T-helper 2 cell treated with Interferon-gamma antibody and Interleukin-4, amounts not matched to agents 100 ng/mL and 5 ng/mL, for 36 hours (primary cell): ENCODE results near the gene TSHZ2. TPM values are rescaled to one million over a fixed set of nuclear protein-coding genes. Genes with fewer than 3 reads are reported as not detected.

ENCODE experiments used
- intact Hi-C: fragments of 100-400 bp; cut with micrococcal nuclease; formaldehyde crosslinking; loops from one replicate; pipeline ENCODE4 v1.15.1; 2023
- total RNA-seq: library from RNA; stranded (reverse); gene quantifications from 2 replicates; pipeline ENCODE4 v1.2.3, GENCODE V29; 2022

TSHZ2 gene
- total RNA-seq, 1 donor from 2014 or later, result 2.5 TPM

DNA sequence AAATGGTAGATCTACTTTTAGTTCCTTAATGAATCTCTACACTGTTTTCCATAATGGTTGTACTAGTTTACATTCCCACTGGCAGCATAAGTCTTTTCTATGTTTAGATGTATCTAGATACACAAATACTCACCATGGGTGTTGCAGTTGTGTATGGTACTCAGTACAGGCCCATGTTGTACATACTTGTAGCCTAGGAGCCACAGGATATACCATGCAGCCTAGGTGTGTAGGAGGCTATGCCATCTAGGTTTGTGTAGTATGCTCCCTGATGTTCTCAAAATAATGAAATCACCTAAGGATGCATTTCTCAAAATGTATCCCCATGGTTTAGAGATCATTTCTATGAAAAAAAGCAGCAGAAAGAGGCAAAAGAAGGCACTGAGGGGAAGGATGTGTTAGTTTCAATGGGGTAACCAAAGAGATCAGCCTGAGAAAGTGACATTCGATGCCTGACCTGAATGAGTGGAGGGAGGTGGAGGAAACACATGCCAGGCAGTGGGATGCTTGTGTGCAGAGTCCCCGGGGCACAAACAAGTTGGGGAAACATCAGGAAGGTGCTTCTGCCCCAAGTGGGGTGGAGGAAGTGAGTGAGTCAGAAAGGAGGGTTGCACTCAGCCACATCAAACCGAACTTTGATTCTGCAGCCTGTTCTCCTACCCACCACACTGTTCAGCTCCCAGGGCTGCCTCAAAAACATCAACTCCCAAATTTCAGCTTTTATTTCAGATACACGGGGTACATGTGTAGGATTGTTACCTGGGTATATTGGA is 430.3 kb downstream of the TSHZ2 start:
- intact Hi-C loops, result no loop called here

DNA sequence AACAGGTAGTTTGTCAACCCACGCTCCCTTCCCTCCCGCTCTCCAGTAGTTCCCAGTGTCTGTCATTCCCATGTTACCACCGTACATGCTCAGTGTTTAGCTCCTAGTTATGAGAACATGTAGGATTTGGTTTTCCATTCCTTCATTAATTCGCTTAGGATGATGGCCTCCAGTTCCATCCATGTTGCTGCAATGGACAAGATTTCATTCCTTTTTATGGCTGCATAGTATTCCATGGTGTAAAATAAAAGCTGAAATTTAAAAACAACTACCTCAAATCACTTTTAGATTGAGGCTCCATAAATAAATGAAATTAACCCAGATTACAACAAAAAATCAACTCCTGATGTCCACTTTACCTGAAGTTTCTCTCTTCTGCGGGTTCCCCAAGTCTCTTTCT is 430.9 kb downstream of the TSHZ2 start:
- intact Hi-C loops, result no loop called here

DNA sequence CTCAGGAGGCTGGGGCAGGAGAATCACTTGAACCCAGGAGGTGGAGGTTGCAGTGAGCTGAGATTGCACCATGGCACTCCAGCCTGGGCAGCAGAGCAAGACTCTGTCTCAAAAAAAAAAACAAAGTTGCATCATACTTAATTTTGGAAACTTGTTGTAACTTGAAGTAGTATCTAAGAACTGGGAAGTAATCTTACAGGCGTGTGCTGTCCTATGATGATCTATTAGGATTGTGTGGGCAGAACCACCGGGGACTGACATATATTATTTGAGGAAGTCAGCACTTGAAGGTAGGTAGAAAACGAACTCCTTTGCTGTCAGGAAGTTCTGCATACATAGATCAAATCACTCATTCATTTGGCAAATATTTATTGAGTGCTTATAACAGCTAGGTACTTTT is 433.0 kb downstream of the TSHZ2 start:
- intact Hi-C loops, result no loop called here

DNA sequence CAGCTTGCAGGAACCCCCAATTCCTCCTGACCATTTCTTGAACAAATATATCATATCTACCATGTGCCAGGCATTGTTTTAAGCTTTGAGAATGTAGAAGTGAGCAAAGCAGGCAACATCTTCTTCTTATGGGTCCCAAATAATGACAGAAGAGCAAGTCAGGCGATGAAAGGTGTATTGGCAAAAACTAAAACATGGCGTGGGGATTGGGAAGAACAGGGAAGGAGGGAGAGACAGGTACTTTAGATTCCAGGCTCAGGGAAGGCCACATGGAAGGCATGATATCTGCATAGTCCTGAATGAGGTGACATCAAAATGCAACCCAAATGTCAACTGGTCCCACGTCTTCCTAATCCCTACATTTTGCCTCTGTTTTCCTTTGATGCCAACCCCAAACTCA is 434.4 kb downstream of the TSHZ2 start:
- intact Hi-C loops, result no loop called here

DNA sequence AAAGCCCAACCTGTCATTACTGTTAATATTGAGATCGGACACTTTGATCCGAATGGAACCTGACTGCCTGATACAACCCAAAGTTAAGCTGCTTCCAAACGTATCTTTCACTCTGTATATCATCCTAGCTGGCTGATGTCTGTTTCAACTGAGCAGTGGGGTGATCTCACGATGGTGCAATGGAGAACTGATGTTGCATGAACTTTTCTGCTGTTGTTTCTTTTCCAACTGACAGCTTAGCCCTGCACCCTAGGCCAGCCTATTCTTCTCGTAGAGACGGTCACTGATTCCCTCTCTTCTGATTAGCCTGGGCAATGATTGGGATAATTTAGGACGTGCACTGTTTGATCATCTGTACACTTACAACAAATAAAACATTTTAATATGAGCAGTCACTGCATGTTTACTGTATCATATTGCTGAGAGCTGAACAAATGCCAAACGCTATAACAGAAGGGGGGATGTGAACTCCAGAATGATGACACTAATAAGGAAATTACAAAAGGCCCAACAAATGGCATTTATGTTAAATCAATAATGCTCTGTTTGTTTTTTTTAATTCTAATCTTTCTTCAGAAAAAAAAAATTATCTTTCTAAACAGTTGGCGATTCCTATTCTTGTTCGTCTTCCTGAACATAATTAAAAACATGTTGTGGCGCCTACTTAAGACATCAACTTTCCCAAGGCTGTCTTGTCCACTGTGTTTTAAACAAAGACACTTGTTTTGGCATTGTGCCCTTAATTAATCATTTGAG is 436.7 kb downstream of the TSHZ2 start:
- intact Hi-C loops, result no loop called here

DNA sequence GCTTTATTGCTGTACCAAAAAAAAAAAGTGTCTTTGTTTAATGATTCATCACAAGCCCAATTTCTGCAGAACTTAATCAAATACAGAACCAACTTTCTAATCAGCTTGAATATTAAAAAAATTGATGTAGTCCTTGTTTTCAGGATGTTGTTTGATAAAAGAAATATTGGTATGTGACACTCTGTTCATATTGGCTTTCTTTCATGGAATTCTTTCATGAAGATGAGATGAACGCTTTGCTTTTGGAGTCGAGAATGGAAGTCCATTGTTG is 437.2 kb downstream of the TSHZ2 start:
- intact Hi-C loops, result no loop called here

DNA sequence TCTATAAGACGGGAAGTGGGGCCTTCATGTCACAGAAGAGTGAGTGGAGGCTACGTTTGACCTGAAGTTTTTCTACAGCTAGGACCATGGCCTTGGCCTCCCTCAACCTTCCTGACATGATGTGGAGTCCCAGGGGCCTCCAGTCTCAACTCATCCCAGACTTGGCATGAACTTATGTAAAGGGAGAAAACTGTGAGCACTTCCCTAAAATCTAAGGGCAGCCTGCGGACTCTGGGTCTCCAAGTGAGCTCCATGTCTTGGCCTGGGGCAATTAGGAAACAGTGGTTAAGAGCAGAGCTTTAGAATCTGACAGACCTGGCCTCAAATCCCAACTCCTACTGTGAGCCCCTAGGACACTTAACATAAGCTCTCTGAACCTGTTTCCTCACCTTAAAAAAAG is 439.0 kb downstream of the TSHZ2 start:
- intact Hi-C loops, result loop anchor here (5.0 kb wide), 1 partner anchor 136 kb away; no protein-coding TSS in a partner anchor

DNA sequence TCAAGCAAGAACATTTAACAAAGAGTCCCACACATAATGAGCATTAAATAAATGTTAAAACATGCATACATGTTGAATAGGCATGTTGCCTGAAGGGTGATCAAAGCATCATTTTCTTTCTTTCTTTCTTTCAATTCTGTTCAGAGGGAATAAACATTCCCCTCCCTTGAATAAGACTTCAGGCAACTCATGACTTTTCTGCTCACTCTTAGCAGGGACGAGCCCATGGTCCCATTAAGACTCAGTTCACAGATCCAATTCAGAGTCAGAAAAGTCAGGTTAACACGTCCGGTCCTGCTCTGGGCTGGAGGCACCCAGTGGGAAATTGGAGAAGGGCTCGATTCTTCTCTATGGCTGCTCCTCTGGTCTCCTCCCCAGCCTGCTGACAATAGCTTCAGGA is 439.7 kb downstream of the TSHZ2 start:
- intact Hi-C loops, result loop anchor here (2.0 to 5.0 kb wide), 2 partner anchors 135 to 531 kb away; no protein-coding TSS in a partner anchor

DNA sequence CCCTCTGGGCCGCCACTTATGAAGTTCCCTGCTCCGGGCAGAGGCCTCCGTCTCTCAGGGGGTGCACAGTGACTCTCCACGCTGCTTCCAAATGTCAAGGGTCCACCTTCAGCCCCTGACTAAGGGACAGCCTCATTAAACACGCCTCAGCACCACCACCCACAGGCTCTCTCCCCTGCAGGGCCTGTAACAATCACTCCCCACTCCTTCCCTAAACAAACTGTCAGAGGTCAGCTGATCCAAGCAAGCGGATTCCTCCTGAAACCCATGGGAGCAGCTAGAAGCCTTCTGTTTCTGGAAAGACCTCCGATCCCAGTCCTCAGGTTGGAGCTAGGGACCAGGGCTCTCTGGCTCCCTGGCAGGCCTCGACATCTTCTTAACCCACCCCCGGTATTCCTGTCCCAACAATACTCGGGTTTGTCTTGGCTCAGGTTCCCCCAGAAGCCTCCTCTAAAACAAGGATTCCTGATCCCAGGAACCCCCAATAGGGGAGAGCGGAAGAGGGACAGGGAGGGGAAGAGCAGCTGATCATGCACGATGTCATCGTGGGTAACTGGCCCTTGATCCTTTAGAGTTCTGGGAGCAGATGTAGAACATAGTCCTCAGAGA is 440.5 kb downstream of the TSHZ2 start:
- intact Hi-C loops, result loop anchor here (2.0 to 5.0 kb wide), 2 partner anchors 135 to 530 kb away; no protein-coding TSS in a partner anchor

DNA sequence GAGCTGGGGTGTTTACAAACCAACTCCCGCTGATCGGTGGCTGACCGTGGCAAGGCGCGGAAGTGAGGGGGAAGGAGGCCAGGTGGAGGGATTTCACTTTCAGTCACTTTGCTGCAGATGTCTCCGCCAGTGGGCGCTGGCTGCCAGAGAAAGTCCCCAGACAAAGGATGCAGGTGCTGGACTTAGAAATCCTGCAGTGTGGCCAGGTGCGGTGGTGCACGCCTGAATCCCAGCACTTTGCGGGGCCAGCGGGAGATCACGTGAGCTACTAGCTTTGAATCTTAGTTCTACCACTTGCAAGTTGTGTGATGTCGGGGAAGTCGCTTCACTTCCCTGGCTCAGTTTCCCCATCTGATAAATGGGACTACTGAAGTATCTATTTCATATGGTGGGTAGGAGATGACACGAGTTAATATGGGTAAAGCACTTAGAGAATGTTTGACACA is 441.1 kb downstream of the TSHZ2 start:
- intact Hi-C loops, result loop anchor here (2.0 to 5.0 kb wide), 2 partner anchors 134 to 530 kb away; no protein-coding TSS in a partner anchor

DNA sequence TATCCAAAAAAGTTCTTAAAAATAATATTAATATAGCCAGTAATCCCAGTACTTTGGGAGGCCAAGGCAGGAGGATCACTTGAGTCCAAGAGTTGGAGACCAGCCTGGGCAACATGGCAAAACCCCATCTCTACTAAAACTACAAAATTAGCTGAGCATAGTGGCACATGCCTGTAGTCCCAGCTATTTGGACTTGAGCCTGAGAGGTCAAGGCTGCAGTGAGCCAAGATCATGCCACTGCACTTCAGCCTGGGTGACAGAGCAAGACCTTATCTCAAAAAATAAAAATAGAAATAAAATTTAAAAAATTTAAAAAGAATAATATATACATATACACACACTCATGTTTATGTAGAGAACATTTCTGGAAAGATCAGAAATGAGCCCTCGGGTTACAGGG is 441.7 kb downstream of the TSHZ2 start:
- intact Hi-C loops, result loop anchor here (2.0 to 5.0 kb wide), 2 partner anchors 133 to 529 kb away; no protein-coding TSS in a partner anchor

DNA sequence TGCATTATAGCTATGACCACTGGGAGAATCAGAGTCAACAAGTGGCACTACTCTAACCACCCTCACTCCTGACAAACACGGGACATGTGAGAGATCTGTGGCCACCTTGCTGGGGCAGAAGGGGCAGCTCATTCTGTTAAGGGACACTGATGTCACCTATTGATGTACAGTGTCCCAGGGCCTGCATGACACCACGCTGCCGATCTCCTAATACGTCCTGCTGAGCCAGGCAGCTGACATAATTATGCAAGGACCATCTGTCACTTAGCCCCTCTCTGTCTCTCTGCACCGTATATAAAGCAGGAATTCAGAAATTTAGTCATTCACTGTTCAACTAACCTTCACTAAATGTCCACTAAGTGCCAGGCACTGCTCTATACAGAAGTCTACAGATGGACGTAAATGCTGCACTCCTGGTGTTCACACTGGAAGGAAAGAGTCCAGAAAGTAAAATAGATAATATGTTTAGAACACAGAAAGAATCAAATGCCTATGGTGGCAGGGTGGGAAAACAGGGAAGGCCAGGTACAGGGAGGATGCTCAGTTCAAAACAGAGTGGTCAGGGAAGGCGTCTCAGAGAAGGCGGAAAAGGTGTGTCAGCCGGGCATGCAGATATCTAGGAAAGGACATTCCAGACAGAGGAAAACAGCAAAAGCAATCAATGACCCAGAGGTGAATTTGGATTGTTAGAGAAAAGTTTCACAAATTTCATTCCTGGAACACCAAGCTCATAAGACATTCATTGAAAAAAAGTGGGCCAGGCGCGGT is 447.7 kb downstream of the TSHZ2 start:
- intact Hi-C loops, result no loop called here

DNA sequence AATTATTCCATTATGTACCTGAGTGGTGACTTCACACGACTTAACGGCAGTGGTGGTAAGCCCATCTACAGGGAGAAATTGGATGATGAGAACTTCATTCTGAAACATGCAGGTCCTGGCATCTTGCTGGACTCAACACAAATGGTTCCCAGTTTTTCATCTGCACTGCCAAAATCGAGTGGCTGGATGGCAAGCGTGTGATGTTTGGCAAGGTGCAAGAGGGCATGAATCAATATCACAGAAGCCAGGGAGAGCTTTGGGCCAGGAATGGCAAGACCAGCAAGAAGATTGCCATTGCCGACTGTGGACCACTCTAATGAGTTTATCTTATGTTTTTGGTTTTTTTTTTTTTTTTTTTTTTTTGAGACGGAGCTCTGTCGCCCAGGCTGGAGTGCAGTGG is 449.2 kb downstream of the TSHZ2 start:
- intact Hi-C loops, result no loop called here

DNA sequence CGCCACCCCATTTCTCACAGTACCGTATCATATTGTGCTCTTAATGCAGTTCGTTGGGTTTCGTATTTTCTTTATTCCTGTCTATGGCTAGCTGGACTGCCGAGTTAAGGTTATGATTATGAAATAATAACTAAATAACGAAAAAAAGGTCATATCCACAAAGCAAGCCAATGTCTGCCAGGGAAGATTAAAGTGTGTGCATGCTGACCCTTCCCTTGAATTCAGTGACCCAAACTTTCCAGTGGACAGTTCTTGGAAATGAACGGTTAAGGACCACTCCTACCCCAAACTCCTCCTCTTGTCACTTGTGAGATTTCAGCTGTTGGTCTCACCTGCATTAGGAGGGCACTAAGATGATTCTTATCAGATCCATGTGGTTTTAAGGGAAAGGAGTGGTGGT is 449.9 kb downstream of the TSHZ2 start:
- intact Hi-C loops, result no loop called here

DNA sequence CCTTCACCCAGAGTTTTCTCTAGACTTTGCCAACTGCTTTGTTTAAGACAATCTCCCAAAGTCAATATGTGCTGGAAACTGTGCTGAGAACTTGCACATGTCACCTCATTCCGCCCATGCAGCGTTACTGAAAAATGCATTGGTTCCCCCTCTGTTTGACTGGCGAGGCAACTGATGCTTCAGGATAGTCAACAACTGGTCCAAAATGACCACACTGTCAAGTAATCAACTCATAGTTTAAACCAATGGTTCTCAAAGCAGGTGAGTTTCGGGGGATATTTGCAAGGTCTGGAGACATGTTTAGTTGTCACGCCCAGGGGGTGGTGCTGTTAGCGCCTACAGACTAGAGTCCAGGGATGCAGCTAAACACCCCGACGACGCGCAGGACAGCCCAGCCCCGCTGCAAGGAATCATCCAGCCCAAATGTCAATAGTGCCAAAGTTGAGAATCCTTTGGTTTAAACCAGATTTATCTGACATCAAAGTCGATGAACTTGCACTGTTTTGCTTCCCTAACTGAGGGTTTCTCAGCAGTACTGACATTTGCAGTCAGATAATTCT is 451.5 kb downstream of the TSHZ2 start:
- intact Hi-C loops, result no loop called here

DNA sequence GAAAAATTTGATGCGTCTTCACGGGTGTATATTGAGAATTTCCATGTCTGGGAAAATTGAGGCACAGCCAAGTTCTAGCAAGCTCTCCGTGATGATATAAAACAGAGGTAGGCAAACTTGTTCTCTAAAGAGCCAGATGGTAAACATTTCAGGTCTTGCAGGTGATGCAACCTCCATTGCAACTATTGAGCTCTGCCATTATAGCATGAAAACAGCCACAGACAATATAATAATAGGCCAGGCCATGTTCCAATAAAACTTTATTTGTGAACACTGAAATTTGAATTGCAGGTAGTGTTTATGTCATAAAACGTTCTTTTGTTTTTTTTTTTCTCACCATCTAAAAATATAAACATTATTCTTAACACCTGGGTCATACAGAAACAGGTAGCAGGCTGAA is 453.3 kb downstream of the TSHZ2 start:
- intact Hi-C loops, result no loop called here

DNA sequence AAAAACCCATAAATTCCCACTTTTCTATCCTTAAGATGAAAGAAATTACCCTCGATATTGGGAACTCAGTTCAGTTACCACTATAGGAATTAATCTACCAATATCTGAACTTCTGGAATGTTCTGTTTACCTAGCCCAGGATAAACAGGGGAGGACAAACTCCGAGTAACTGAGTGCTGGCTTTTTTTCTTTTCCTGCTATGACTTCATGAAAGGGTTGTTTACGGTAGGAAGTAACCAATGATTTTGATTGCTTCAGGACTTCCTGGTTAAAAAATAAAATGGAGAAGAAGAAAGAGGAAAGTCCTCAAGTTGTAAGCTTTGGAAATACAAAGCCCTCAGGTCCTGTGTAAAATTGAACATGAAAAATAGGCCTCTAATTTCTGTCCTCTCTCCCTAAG is 453.8 kb downstream of the TSHZ2 start:
- intact Hi-C loops, result no loop called here

DNA sequence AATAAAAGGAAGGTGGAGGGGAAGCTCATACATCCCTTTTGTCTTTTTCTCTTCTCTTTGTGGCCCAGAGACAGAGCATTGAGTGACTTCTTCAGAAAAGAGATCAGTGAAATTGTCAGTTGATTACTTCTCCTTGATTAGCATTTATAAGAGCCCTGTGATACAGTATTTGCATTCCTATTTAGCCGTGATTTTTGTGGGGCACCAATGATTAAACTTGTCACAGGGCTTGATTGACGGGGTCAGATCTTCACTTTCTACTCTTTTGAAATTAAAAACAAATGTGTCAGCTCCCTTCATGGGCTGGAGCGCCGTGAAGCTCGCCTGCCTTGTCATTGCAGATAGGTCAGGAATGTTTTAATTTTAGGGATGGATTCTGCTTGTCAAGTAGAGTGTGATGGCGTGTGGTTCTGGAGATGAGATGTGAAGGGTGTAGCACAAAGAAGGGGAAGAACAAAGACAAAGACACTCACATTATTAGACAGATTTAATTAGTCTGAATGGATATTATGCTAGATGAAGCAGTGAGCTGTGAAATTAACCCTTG is 454.7 kb downstream of the TSHZ2 start:
- intact Hi-C loops, result no loop called here

DNA sequence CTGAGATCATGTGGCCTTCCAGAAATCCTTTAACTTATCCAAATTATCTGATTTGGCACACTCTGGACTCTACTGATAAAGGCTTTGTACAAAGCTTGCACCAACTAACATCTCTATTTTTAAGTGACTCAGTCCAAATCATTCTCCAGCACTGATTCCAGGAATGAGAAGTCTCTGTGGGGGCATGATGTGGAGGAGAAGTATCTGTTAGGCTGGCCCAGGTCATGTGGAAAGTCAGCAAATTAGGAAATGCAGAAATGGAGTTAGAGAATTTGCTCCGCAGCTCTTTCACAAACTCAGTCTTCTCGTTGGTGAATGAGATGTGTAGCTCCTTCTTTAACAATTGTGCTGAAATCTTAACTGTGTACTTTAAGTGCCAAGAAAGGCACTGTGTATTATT is 455.8 kb downstream of the TSHZ2 start:
- intact Hi-C loops, result no loop called here

DNA sequence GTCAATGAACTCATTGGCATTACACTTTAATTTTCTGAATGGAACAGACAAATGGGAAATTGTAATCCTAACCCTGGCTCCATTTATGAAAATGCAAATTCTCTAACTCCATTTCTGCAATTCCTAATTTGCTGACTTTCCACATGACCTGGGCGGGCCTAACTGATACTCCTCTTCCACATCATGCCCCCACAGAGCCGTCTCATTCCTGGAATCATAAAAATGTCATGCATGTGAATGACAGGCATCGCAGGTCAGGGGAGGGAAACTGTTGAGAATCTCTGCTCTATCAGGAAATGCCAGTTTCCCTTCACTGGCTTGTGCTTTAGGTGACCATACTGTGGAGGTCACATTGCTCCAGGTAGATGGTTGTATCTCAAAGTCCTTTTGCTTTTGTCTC is 456.4 kb downstream of the TSHZ2 start:
- intact Hi-C loops, result no loop called here

DNA sequence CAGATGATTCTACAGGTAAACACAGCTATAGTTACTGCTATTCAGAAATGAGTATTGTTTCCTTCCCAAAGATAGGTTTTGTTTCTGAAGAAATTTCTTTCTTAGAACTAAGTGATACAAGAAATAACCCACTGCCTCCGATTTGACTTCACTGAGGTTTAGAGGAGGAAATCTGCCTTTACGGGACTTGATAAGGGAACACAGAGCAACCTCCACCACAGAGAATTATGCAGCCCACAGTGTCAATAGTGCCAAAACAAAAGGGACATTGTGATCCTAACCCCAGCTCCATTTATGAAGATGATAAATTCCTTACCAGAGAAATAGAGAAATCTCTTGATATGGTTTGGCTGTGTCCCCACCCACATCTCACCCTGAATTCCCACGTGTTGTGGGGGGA is 456.8 kb downstream of the TSHZ2 start:
- intact Hi-C loops, result no loop called here
